Loucy (cell line): Measurements from ENCODE around the gene RCBTB1.

Experiments used
- EZH2phosphoT487 ChIP-seq: fragments of 200-600 bp; IDR thresholded peaks from 2 replicates; pipeline ENCODE4 v1.6.1; 2018; ENCODE audit warnings: antibody characterized with exemption, mild to moderate bottlenecking, moderate library complexity, borderline replicate concordance
- TF ChIP-seq, protein P1 (sequence below): fragments of 200-600 bp; sonication (generic); conservative IDR thresholded peaks from 2 replicates; pipeline ENCODE4 v1.5.1; 2014; ENCODE audit warnings: mild to moderate bottlenecking, antibody characterized with exemption, low read length

DNA sequence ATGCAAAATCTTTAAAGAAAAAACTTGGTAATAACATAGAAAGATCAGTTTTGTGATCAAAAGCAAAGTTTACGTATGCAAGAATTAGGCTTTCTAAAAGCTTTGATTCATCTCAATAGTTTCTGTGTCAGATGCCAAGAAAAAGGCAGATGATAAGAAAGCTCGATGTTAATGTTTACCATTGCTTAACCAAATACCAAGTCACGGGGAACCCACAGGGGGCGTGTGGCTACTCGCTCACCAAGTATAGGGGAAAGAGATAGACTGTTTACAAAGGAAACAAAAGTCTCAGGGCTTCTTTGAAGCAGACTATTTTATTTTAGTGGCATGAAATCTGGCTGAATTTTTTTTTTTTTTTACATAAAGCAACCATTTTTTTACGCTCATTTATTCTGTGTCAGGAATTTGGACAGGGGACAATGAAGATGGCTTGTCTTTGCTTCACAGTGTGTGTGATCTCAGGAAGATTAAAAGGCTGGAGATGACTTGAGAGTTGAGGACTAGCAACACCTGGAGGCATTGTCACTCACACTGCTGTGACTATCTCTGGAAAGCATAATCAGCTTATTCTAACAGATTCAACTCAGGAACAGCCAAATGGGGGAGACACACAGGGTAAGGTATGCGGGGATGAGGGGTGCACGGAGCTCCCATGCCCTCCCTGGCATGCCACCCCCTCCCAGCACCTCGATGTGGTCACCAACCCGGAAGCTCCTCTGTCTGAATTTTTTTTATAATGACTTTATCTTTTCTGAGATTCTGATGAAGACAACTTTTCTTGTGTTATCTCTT lies 24.9 kb downstream of the RCBTB1 start:
- TF ChIP-seq, protein P1, sequence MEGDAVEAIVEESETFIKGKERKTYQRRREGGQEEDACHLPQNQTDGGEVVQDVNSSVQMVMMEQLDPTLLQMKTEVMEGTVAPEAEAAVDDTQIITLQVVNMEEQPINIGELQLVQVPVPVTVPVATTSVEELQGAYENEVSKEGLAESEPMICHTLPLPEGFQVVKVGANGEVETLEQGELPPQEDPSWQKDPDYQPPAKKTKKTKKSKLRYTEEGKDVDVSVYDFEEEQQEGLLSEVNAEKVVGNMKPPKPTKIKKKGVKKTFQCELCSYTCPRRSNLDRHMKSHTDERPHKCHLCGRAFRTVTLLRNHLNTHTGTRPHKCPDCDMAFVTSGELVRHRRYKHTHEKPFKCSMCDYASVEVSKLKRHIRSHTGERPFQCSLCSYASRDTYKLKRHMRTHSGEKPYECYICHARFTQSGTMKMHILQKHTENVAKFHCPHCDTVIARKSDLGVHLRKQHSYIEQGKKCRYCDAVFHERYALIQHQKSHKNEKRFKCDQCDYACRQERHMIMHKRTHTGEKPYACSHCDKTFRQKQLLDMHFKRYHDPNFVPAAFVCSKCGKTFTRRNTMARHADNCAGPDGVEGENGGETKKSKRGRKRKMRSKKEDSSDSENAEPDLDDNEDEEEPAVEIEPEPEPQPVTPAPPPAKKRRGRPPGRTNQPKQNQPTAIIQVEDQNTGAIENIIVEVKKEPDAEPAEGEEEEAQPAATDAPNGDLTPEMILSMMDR = peak; percentile 16; the same call in 1 of the 2 replicates
- no peak for TF ChIP-seq EZH2phosphoT487
